Right atrium auricular region (tissue), 2 donors: ENCODE results near the gene RIMBP2. TPM values are rescaled to one million over a fixed set of nuclear protein-coding genes. Genes with fewer than 3 reads are reported as not detected.
"Not testable (repeated sequence)": the region's sequence is repeated elsewhere in the genome, so short reads cannot be mapped to it uniquely, and the experiment has no call there.

Experiments
- DNase-seq: peaks from one replicate; pipeline ENCODE4 v3.0.0-alpha.2; 2019; ENCODE audit warnings: low spot score
- H3K27ac ChIP-seq, 2 donors: fragments of 200-600 bp; sonication (generic); 1 replicate in 1 of 2; 2 replicates in 1 of 2; pipeline ENCODE4 v1.5.1; 2016 to 2019
- H3K27me3 ChIP-seq, 2 donors: fragments of 200-600 bp; sonication (generic); one replicate each; pipeline versions ENCODE4 v1.5.1 to v1.6.0; 2017 to 2019
- H3K36me3 ChIP-seq: fragments of 200-600 bp; sonication (generic); one replicate; pipeline ENCODE4 v1.5.1; 2016
- H3K4me1 ChIP-seq, 2 donors: fragments of 200-600 bp; sonication (generic); one replicate each; pipeline versions ENCODE4 v1.5.1 to v1.6.0; 2017 to 2019
- H3K4me3 ChIP-seq, 2 donors: fragments of 200-600 bp; sonication (generic); 1 replicate in 1 of 2; 2 replicates in 1 of 2; pipeline ENCODE4 v1.5.1; 2017 to 2019; ENCODE audit warnings: mild to moderate bottlenecking in 1 of 2, moderate library complexity in 1 of 2
- H3K9me3 ChIP-seq, 2 donors: fragments of 200-600 bp; sonication (generic); one replicate each; pipeline ENCODE4 v1.5.1; 2019
- total RNA-seq, 2 donors: library from RNA; depleted of rRNA; stranded (reverse); fragments of >200 nt; gene quantifications; one replicate each; pipeline ENCODE4 v1.1.0, GENCODE V29; 2016
- TF ChIP-seq, protein P1 (sequence below), 2 donors: fragments of 200-600 bp; sonication (generic); IDR thresholded peaks; one replicate each; pipeline ENCODE4 v1.5.1; 2019; ENCODE audit warnings: antibody characterized with exemption in 2 of 2

Gene RIMBP2
- total RNA-seq, 2 donors from 2014 or later: 0.04 TPM; not detected in 1

DNA sequence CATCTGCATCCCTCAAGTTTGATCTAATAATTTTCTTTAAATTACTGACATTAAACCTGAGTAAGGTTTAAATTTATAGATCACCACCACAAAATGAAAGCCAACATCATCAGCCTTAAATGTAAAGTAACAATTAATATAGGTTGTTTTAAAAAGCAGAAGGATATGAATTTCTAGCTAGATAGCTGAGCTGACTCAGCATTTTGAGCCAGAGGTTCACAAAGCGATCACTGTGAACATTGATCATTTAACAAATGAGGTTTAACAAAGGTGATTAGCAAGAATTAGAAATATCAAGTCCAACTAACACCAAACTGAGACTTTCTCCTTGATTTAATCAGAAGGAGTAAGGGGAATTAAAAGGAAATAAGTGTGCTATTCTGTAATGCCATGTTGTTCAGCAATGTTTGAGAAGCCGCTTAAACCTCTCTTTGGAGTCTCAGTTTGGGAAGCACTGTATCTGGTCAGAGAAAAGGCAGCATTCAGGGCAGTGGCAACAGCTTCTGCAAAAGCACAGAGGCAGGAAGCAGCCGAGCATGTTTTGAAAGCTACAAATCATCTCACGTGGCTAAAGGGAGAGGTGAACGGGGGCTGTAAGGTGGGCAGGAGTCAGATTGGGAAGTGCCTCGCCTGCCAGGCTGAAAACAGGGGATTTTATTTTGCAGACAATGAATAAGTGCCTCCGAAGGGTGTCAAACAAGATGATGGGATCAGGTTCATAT lies 19.6 kb downstream of the RIMBP2 start:
- TF ChIP-seq, protein P1, sequence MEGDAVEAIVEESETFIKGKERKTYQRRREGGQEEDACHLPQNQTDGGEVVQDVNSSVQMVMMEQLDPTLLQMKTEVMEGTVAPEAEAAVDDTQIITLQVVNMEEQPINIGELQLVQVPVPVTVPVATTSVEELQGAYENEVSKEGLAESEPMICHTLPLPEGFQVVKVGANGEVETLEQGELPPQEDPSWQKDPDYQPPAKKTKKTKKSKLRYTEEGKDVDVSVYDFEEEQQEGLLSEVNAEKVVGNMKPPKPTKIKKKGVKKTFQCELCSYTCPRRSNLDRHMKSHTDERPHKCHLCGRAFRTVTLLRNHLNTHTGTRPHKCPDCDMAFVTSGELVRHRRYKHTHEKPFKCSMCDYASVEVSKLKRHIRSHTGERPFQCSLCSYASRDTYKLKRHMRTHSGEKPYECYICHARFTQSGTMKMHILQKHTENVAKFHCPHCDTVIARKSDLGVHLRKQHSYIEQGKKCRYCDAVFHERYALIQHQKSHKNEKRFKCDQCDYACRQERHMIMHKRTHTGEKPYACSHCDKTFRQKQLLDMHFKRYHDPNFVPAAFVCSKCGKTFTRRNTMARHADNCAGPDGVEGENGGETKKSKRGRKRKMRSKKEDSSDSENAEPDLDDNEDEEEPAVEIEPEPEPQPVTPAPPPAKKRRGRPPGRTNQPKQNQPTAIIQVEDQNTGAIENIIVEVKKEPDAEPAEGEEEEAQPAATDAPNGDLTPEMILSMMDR (IDR thresholded peaks at IDR 0.05): no peak

DNA sequence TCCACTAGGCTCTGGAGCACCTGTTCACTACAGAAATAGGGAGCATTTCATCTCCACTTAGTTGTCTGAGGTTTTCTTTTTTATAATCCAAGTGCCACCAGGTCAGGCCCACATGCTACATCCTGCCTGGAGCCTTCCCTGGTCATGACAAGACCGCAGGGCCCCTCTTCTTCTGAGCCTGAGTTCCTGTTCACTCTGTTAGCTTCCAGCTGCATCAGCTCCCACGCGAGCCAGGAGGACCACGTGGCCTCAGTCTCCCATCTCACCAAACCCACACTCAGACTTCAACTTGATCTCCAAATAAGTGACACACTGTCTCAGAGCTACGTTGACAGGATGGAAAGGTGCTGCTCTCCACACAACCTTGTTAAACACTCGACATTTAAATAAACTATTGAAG lies 21.0 kb downstream of the RIMBP2 start:
- H3K9me3 ChIP-seq: no peaks in the 10 kb centered on the region
- H3K27me3 ChIP-seq: no peaks in the 10 kb centered on the region
- no peak for DNase-seq
- no peaks in the 10 kb centered on the region for H3K4me1 ChIP-seq
- H3K27ac ChIP-seq: no peak overlapping the region
- TF ChIP-seq, protein P1 (IDR thresholded peaks at IDR 0.05): no peak
- no peaks in the 10 kb centered on the region for H3K36me3 ChIP-seq
- H3K4me3 ChIP-seq: no peak overlapping the region

More for the DNA sequence above, 19.6 kb downstream of the RIMBP2 start:
- Histone ChIP-seq H3K27ac (no peak overlapping the region), H3K27me3 (no peaks in the 10 kb centered on the region), H3K4me3 (no peak overlapping the region), H3K36me3 (no peaks in the 10 kb centered on the region), H3K4me1 (no peaks in the 10 kb centered on the region), H3K9me3 (no peaks in the 10 kb centered on the region)
- DNase-seq: no peak

DNA sequence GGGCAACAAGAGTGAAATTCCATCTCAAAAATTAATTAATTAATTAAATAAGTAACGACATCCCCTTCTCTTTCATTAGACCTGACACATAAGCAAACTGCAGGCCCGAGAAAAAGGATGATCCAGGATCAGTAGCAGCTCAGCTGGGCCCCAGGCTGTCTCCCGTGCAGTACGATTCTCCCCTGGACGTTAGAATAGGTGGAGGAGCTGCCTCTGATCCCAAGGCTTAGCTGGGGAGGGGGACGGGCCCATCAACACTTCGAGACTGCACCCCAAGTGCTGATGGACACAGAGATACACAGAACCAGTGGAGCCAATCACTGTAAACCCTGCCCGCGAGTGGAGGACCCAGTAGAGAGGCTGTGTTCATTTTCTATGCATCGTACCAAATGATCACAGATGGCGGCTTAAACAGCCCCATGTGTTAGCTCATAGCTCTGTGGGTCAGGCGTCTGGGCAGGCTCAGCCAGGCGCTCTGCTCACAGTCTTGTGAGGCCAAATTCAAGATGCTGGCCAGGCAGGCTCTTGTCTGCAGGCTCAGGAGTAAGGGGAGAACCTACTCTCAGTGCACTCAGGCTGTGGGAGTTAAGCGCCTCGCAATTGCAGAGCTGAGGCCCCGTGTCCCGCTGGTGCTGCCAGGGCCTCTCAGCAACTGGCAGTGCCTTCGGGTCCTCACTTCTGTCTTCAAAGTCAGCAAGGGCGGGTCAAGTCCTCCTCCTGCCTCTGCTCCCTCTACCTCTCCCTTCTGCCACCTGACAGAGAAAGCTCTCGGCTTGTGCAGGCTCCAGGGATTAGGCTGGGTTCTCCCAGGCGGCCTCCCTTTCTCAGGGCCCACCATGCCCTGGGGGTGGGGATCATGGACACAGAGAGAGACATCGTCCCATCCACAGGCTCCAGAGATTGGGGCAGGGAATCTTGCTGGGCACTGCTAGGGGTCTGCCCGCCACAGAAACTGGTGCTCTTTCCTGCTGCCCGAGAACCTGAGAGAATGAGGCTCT lies 26.4 kb downstream of the RIMBP2 start:
- Histone ChIP-seq H3K36me3 (no peaks in the 10 kb centered on the region), H3K9me3 (no peaks in the 10 kb centered on the region), H3K27ac (no peak overlapping the region), H3K4me1 (no peaks in the 10 kb centered on the region), H3K4me3 (no peak overlapping the region), H3K27me3 (no peaks in the 10 kb centered on the region)
- TF ChIP-seq, protein P1 (IDR thresholded peaks at IDR 0.05): no peak
- DNase-seq: no peak

DNA sequence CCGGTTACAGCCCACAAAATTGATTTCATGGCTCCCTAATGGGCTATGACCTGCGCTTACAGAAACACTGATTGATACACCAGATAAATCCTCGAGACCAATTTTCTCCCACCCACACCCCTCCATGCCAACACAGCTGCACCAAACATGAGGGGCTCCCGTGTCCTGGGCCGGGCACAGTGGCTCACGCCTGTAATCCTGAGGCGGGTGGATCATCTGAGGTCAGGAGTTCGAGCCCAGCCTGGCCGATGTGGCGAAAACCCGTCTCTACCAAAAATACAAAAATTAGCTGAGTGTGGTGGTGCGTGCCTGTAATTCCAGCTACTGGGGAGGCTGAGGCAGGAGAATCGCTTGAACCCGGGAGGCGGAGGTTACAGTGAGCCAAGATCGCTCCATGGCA lies 27.1 kb downstream of the RIMBP2 start:
- H3K4me1 ChIP-seq, H3K9me3 ChIP-seq, H3K4me3 ChIP-seq, H3K27me3 ChIP-seq, H3K36me3 ChIP-seq, DNase-seq, H3K27ac ChIP-seq: not testable (repeated sequence)

DNA sequence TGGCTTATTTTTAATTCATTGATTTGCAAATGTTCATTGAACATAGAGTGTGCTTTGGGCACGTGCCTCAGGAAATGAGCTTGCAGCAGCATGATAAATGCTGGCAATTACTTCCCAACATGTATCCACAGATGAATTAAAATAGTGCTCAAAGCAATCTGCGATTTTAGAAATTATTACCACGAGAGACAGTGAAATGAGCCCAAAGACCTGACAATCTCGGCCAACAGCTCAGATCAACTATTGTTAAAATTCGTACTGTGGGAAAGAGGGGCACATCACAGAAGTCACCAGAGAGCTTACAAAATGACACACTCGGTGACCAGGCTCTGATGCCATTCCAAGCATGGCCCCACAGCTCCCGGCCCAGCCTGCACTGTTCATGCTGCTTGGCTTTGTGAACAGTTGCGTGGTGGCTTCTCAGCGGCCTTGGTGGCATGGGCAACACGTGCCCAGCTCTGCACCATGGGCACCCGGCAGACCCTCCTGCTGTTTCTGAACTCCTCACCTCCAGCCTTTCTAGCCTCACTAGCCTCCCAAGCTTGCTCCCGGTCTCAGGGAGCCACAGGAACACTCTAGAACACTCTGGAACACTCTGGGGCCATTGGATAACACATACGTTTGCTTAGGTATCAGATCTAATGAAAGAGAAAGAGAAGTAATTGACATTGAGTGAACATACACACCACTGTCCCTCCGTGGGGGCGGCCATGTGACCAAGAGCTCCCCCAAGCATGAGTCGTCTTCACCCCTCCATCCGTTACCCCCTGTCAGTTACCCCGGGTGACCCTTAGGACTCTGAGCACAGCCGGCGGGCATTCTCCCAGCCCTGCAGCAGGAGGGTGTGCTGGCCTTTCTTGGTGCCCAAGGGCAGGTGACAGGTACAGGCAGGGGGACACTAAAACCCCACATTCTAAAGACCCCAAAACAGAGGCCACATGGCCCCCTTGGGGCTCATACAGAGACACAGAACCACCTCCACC lies 28.0 kb downstream of the RIMBP2 start:
- Histone ChIP-seq H3K36me3 (no peaks in the 10 kb centered on the region), H3K27me3 (no peaks in the 10 kb centered on the region)
- TF ChIP-seq, protein P1 (IDR thresholded peaks at IDR 0.05): no peak

More for the DNA sequence above, 28.0 kb downstream of the RIMBP2 start:
- DNase-seq: no peak
- Histone ChIP-seq H3K9me3 (no peaks in the 10 kb centered on the region), H3K27ac (no peak overlapping the region), H3K4me3 (no peak overlapping the region), H3K4me1 (no peaks in the 10 kb centered on the region)
